ENCODE measurements around the gene WDR27.
"Not testable (repeated sequence)": the region's sequence is repeated elsewhere in the genome, so short reads cannot be mapped to it uniquely, and the experiment has no call there.

WDR27 gene

GRCh38 chr6:169511785-169512184 lies 190.0 kb downstream of the WDR27 start:
- DNase-seq, result not testable (repeated sequence)

GRCh38 chr6:169510871-169511270 lies 191.0 kb downstream of the WDR27 start:
- no peak for DNase-seq

GRCh38 chr6:169508452-169508851 lies 193.4 kb downstream of the WDR27 start:
- no peak for DNase-seq

GRCh38 chr6:169503422-169504152 lies 198.2 kb downstream of the WDR27 start:
- DNase-seq, result no peak

GRCh38 chr6:169502445-169502844 lies 199.4 kb downstream of the WDR27 start:
- DNase-seq, result no peak

GRCh38 chr6:169501777-169502313 lies 200.0 kb downstream of the WDR27 start:
- DNase-seq, result no peak

GRCh38 chr6:169501128-169501527 lies 200.7 kb downstream of the WDR27 start:
- DNase-seq, result no peak

- DNase-seq, result no peak
Measured at GRCh38 chr6:169500688-169501087, 201.1 kb downstream of the WDR27 start.

GRCh38 chr6:169499848-169500247 lies 202.0 kb downstream of the WDR27 start:
- no peak for DNase-seq

- no peak for DNase-seq
Measured at GRCh38 chr6:169498916-169499513, 202.8 kb downstream of the WDR27 start.

GRCh38 chr6:169495601-169496000 lies 206.2 kb downstream of the WDR27 start:
- DNase-seq, result no peak

- DNase-seq, result no peak
Measured at GRCh38 chr6:169494038-169494437, 207.8 kb downstream of the WDR27 start.

- DNase-seq, result no peak
Measured at GRCh38 chr6:169491482-169491881, 210.3 kb downstream of the WDR27 start.

GRCh38 chr6:169490830-169491229 lies 211.0 kb downstream of the WDR27 start:
- DNase-seq, result no peak

- DNase-seq, result no peak
Measured at GRCh38 chr6:169490246-169490641, 211.6 kb downstream of the WDR27 start.

GRCh38 chr6:169489563-169490245 lies 212.1 kb downstream of the WDR27 start:
- no peak for DNase-seq

- DNase-seq, result no peak
Measured at GRCh38 chr6:169487579-169488436, 214.0 kb downstream of the WDR27 start.

GRCh38 chr6:169479783-169480495 lies 221.9 kb downstream of the WDR27 start:
- DNase-seq, result no peak

GRCh38 chr6:169474362-169474761 lies 227.5 kb downstream of the WDR27 start:
- no peak for DNase-seq

GRCh38 chr6:169473663-169474062 lies 228.2 kb downstream of the WDR27 start:
- DNase-seq, result no peak

GRCh38 chr6:169472786-169473416 lies 228.9 kb downstream of the WDR27 start:
- no peak for DNase-seq

GRCh38 chr6:169470790-169471189 lies 231.0 kb downstream of the WDR27 start:
- DNase-seq, result no peak

All from activated CD4-positive, alpha-beta T cell treated with anti-CD3 and anti-CD28 coated beads, Interleukin-2, amount 50 U/mL, for 1 hour (primary cell).